CD4-positive, CD25-positive, alpha-beta regulatory T cell (primary cell): ENCODE measurements around the gene TAL2. TPM values are rescaled to one million over a fixed set of nuclear protein-coding genes. Genes with fewer than 3 reads are reported as not detected.

ENCODE experiments used
- ATAC-seq, 2 donors: fragments of 150-1000 bp; cut with Tn5 transposase; one replicate each; pipeline ENCODE4 v1.10.0; 2021; ENCODE audit warnings: low read depth in 2 of 2, moderate number of reproducible peaks in 2 of 2, moderate library complexity in 1 of 2
- DNase-seq, 3 donors: peaks; one replicate each; pipeline versions ENCODE4 v3.0.0 to v3.0.0-alpha.2; 2012 to 2022; ENCODE audit warnings: mixed read lengths in 1 of 3
- H3K27ac ChIP-seq: one replicate; pipeline ENCODE4 v1.7.0; 2013; ENCODE audit warnings: mild to moderate bottlenecking, low read length; ENCODE audit not compliant: insufficient read depth, poor library complexity, severe bottlenecking
- H3K27me3 ChIP-seq: one replicate; pipeline ENCODE4 v1.7.0; 2013; ENCODE audit warnings: low read length; ENCODE audit not compliant: control insufficient read depth, insufficient read depth
- H3K36me3 ChIP-seq: one replicate; pipeline ENCODE4 v1.7.0; 2013; ENCODE audit warnings: mild to moderate bottlenecking, low read length, moderate library complexity; ENCODE audit not compliant: control insufficient read depth, insufficient read depth
- H3K4me1 ChIP-seq: 2 replicates; pipeline ENCODE4 v1.7.0; 2013; ENCODE audit warnings: mild to moderate bottlenecking, low read length; ENCODE audit not compliant: insufficient read depth, control insufficient read depth, poor library complexity, severe bottlenecking
- H3K4me3 ChIP-seq: one replicate; pipeline ENCODE4 v1.7.0; 2013; ENCODE audit warnings: low read depth, mild to moderate bottlenecking, low read length, moderate library complexity
- H3K9me3 ChIP-seq, 2 experiments: 1 replicate in 1 of 2; 2 replicates in 1 of 2; pipeline ENCODE4 v1.7.0; 2013; ENCODE audit warnings: low read length in 2 of 2, mild to moderate bottlenecking in 1 of 2, moderate library complexity in 1 of 2; ENCODE audit not compliant: control insufficient read depth in 2 of 2
- H3K27ac Mint-ChIP-seq, 3 donors: one replicate each; pipeline ENCODE4 v1.8.0; 2020 to 2022; ENCODE audit warnings: mild to moderate bottlenecking in 3 of 3, mixed read lengths in 3 of 3, moderate library complexity in 2 of 3
- H3K27me3 Mint-ChIP-seq: one replicate; pipeline ENCODE4 v1.8.0; 2022; ENCODE audit warnings: mild to moderate bottlenecking, mixed read lengths
- H3K36me3 Mint-ChIP-seq: one replicate; pipeline ENCODE4 v1.8.0; 2020; ENCODE audit warnings: mixed read lengths
- H3K4me1 Mint-ChIP-seq, 4 donors: one replicate each; pipeline ENCODE4 v1.8.0; 2020 to 2022; ENCODE audit warnings: mixed read lengths in 4 of 4, mild to moderate bottlenecking in 1 of 4
- H3K4me3 Mint-ChIP-seq, 4 donors: one replicate each; pipeline ENCODE4 v1.8.0; 2020 to 2022; ENCODE audit warnings: mild to moderate bottlenecking in 4 of 4, mixed read lengths in 4 of 4, moderate library complexity in 3 of 4
- H3K9me3 Mint-ChIP-seq, 7 donors: one replicate each; pipeline ENCODE4 v1.8.0; 2020 to 2022; ENCODE audit warnings: mixed read lengths in 7 of 7, mild to moderate bottlenecking in 3 of 7, moderate library complexity in 2 of 7
- polyA plus RNA-seq, 4 donors: library from polyadenylated mRNA; unstranded; fragments of 300-500 nt; fragmentation: Illumina TruSeq; gene quantifications; one replicate each; pipeline ENCODE4 v1.2.3, GENCODE V29; 2021
- total RNA-seq: library from RNA; stranded (reverse); gene quantifications from one replicate; pipeline ENCODE4 v1.2.3, GENCODE V29; 2022

The TAL2 gene
- total and polyA plus RNA-seq, 5 donors from 2014 or later = not detected

- Histone ChIP-seq H3K9me3 (no peaks in the 10 kb centered on the region), H3K36me3 (no peaks in the 10 kb centered on the region), H3K4me1 (peaks cover 14% of the 10 kb centered on the region), H3K27ac (no peak overlapping the region), H3K4me3 (peak overlapping the region; percentile 90), H3K27me3 (peaks cover 12% of the 10 kb centered on the region)
- peaks cover 15 to 33% (median 17%) of the 10 kb centered on the region in 4 donors for H3K4me1 Mint-ChIP-seq
- DNase-seq = peak in 1 of 3 donors; percentile 11
- no peaks in the 10 kb centered on the region for H3K36me3 Mint-ChIP-seq
- peak overlapping the region in 2 of 3 donors; percentile 37 to 80 for H3K27ac Mint-ChIP-seq
- H3K4me3 Mint-ChIP-seq = peak overlapping the region; percentile 73 to 95 (median 92)
- peaks cover 0 to 1% (median 0%) of the 10 kb centered on the region in 7 donors for H3K9me3 Mint-ChIP-seq
- H3K27me3 Mint-ChIP-seq = peaks cover 34% of the 10 kb centered on the region
- ATAC-seq = no peak
These were observed 31.4 kb downstream of the TAL2 start for GRCh38 chr9:105693435-105694189.

GRCh38 chr9:105694190-105694847, 32.1 kb downstream of the TAL2 start, which contains the start of gene TMEM38B:
Gene TMEM38B (plus strand): TSS chr9:105694541. CDS start chr9:105694661, 120 bp downstream.
- Mint-ChIP-seq H3K27me3 (peaks cover 30% of the 10 kb centered on the region), H3K4me3 (peak within 1 kb of the TSS; percentile 88 to 95 (median 92)), H3K36me3 (no peaks in the 10 kb centered on the region), H3K9me3 (peaks cover 0 to 1% (median 0%) of the 10 kb centered on the region in 7 donors), H3K4me1 (peaks cover 15 to 39% (median 19%) of the 10 kb centered on the region in 4 donors), H3K27ac (peak within 1 kb of the TSS; percentile 38 to 80 (median 79))
- no peaks in the 10 kb centered on the region for H3K36me3 ChIP-seq
- DNase-seq (peak; percentile 71 to 81 (median 80)), ATAC-seq (peak; percentile 85 to 86)
- H3K27ac ChIP-seq = peak within 1 kb of the TSS; percentile 57
- peaks cover 14% of the 10 kb centered on the region for H3K4me1 ChIP-seq
- peaks cover 12% of the 10 kb centered on the region for H3K27me3 ChIP-seq
- peak within 1 kb of the TSS; percentile 93 for H3K4me3 ChIP-seq
- H3K9me3 ChIP-seq = no peaks in the 10 kb centered on the region

GRCh38 chr9:105694848-105695581, 32.8 kb downstream of the TAL2 start:
- Histone ChIP-seq H3K4me3 (peak overlapping the region; percentile 93), H3K36me3 (no peaks in the 10 kb centered on the region), H3K9me3 (no peaks in the 10 kb centered on the region), H3K27ac (peak overlapping the region; percentile 57), H3K27me3 (peaks cover 12% of the 10 kb centered on the region), H3K4me1 (peaks cover 14% of the 10 kb centered on the region)
- Mint-ChIP-seq H3K4me1 (peaks cover 15 to 44% (median 24%) of the 10 kb centered on the region in 4 donors), H3K36me3 (no peaks in the 10 kb centered on the region), H3K27me3 (peaks cover 34% of the 10 kb centered on the region), H3K9me3 (peaks cover 0 to 1% (median 0%) of the 10 kb centered on the region in 7 donors), H3K4me3 (peak overlapping the region; percentile 88 to 95 (median 89)), H3K27ac (peak overlapping the region; percentile 38 to 80 (median 79))
- DNase-seq (peak; percentile 27 to 71 (median 60)), ATAC-seq (peak; percentile 67 to 69)

- H3K4me3 ChIP-seq = peak overlapping the region; percentile 93
- H3K4me3 Mint-ChIP-seq = no peak overlapping the region
- H3K9me3 Mint-ChIP-seq = peaks cover 0 to 1% (median 0%) of the 10 kb centered on the region in 7 donors
These were observed 34.0 kb downstream of the TAL2 start for GRCh38 chr9:105696219-105696793.

GRCh38 chr9:105697871-105698270, 35.6 kb downstream of the TAL2 start:
- Mint-ChIP-seq H3K4me1 (peaks cover 15 to 54% (median 31%) of the 10 kb centered on the region in 4 donors), H3K4me3 (peak overlapping the region in 1 of 4 donors; percentile 40), H3K27me3 (peaks cover 12% of the 10 kb centered on the region), H3K9me3 (peaks cover 0 to 1% (median 0%) of the 10 kb centered on the region in 7 donors), H3K36me3 (no peaks in the 10 kb centered on the region), H3K27ac (no peak overlapping the region)
- Histone ChIP-seq H3K4me3 (no peak overlapping the region), H3K27ac (no peak overlapping the region), H3K9me3 (no peaks in the 10 kb centered on the region), H3K36me3 (no peaks in the 10 kb centered on the region), H3K27me3 (peaks cover 9% of the 10 kb centered on the region), H3K4me1 (peaks cover 14% of the 10 kb centered on the region)
- DNase-seq (no peak), ATAC-seq (no peak)

More at GRCh38 chr9:105696219-105696793, 34.0 kb downstream of the TAL2 start:
- ATAC-seq = no peak
- DNase-seq = no peak
- H3K4me1 Mint-ChIP-seq = peaks cover 15 to 51% (median 30%) of the 10 kb centered on the region in 4 donors
- Histone ChIP-seq H3K27ac (no peak overlapping the region), H3K9me3 (no peaks in the 10 kb centered on the region), H3K36me3 (no peaks in the 10 kb centered on the region), H3K4me1 (peaks cover 14% of the 10 kb centered on the region), H3K27me3 (peaks cover 12% of the 10 kb centered on the region)
- H3K27ac Mint-ChIP-seq = no peak overlapping the region
- no peaks in the 10 kb centered on the region for H3K36me3 Mint-ChIP-seq
- peaks cover 27% of the 10 kb centered on the region for H3K27me3 Mint-ChIP-seq

GRCh38 chr9:105698348-105698870, 36.2 kb downstream of the TAL2 start:
- H3K9me3 ChIP-seq = no peaks in the 10 kb centered on the region
- H3K4me1 Mint-ChIP-seq = peaks cover 15 to 52% (median 29%) of the 10 kb centered on the region in 4 donors

GRCh38 chr9:105700668-105701067, 38.4 kb downstream of the TAL2 start:
- Mint-ChIP-seq H3K4me3 (no peak overlapping the region), H3K4me1 (peaks cover under 1 to 39% (median 18%) of the 10 kb centered on the region in 4 donors), H3K27ac (no peak overlapping the region), H3K9me3 (no peaks in the 10 kb centered on the region), H3K27me3 (peaks cover 5% of the 10 kb centered on the region), H3K36me3 (no peaks in the 10 kb centered on the region)
- no peak overlapping the region for H3K4me3 ChIP-seq
- H3K36me3 ChIP-seq = no peaks in the 10 kb centered on the region
- ATAC-seq = no peak
- no peak overlapping the region for H3K27ac ChIP-seq
- DNase-seq = no peak
- peaks cover under 1% of the 10 kb centered on the region for H3K4me1 ChIP-seq
- H3K27me3 ChIP-seq = no peaks in the 10 kb centered on the region
- no peaks in the 10 kb centered on the region for H3K9me3 ChIP-seq

More at GRCh38 chr9:105698348-105698870, 36.2 kb downstream of the TAL2 start:
- Histone ChIP-seq H3K4me3 (no peak overlapping the region), H3K27ac (no peak overlapping the region), H3K36me3 (no peaks in the 10 kb centered on the region), H3K4me1 (peaks cover 12% of the 10 kb centered on the region), H3K27me3 (peaks cover 4% of the 10 kb centered on the region)
- H3K4me3 Mint-ChIP-seq = peak overlapping the region in 1 of 4 donors; percentile 40
- ATAC-seq = no peak
- H3K27ac Mint-ChIP-seq = no peak overlapping the region
- no peak for DNase-seq
- H3K9me3 Mint-ChIP-seq = peaks cover 0 to 1% (median 0%) of the 10 kb centered on the region in 7 donors
- peaks cover 10% of the 10 kb centered on the region for H3K27me3 Mint-ChIP-seq
- no peaks in the 10 kb centered on the region for H3K36me3 Mint-ChIP-seq
